HepG2 (cell line): ENCODE data around the gene AGRN. TPM values are rescaled to one million over a fixed set of nuclear protein-coding genes. Genes with fewer than 3 reads are reported as not detected.
A peak's percentile ranks its signal among the peaks of the same experiment; 100 is the strongest.

ENCODE experiments used
- GATA4 ChIP-seq: sonication (generic); IDR thresholded peaks from 2 replicates; pipeline ENCODE4 v1.6.1; 2016; ENCODE audit warnings: antibody characterized with exemption, low read depth, borderline replicate concordance
- GFI1 ChIP-seq: sonication (generic); formaldehyde crosslinking; IDR thresholded peaks from 2 replicates; pipeline ENCODE4 v1.5.0; 2020; ENCODE audit warnings: missing genetic modification reagents, mild to moderate bottlenecking, borderline replicate concordance
- GPN1 ChIP-seq: sonication (generic); formaldehyde crosslinking; IDR thresholded peaks from 2 replicates; pipeline ENCODE4 v1.5.1; 2020; ENCODE audit warnings: missing genetic modification reagents, borderline replicate concordance
- KDM4B ChIP-seq: sonication (generic); formaldehyde crosslinking; IDR thresholded peaks from 2 replicates; pipeline ENCODE4 v1.4.0; 2020; ENCODE audit warnings: missing genetic modification reagents
- LBX2 ChIP-seq: sonication (generic); formaldehyde crosslinking; IDR thresholded peaks from 2 replicates; pipeline ENCODE4 v1.5.0; 2020; ENCODE audit warnings: missing genetic modification reagents, mild to moderate bottlenecking, borderline replicate concordance
- MEF2D ChIP-seq: sonication (generic); formaldehyde crosslinking; IDR thresholded peaks from 2 replicates; pipeline ENCODE4 v1.5.1; 2020; ENCODE audit warnings: mild to moderate bottlenecking, missing genetic modification reagents
- MYC ChIP-seq: sonication (generic); formaldehyde crosslinking; IDR thresholded peaks from 2 replicates; pipeline ENCODE4 v1.9.0; 2021; ENCODE audit warnings: missing genetic modification reagents, borderline replicate concordance
- NCOR1 ChIP-seq: fragments of 200-600 bp; sonication (generic); IDR thresholded peaks from 2 replicates; pipeline ENCODE4 v1.7.0; 2017; ENCODE audit warnings: antibody characterized with exemption, low read length, borderline replicate concordance
- SIN3A ChIP-seq: IDR thresholded peaks from 2 replicates; pipeline ENCODE4 v1.6.1; 2011; ENCODE audit warnings: low read depth, mild to moderate bottlenecking, control low read depth, low read length, borderline replicate concordance
- SP4 ChIP-seq: sonication (generic); formaldehyde crosslinking; IDR thresholded peaks from 2 replicates; pipeline ENCODE4 v1.8.1; 2023; ENCODE audit warnings: mild to moderate bottlenecking, missing genetic modification reagents
- SRSF1 ChIP-seq: fragments of 200-400 bp; formaldehyde crosslinking; optimal IDR thresholded peaks from 2 replicates; pipeline ENCODE3; 2017; ENCODE audit warnings: mild to moderate bottlenecking, low read depth, low read length, moderate library complexity
- ZBTB7A ChIP-seq: sonication (generic); formaldehyde crosslinking; IDR thresholded peaks from 2 replicates; pipeline ENCODE4 v1.8.0; 2022; ENCODE audit warnings: mild to moderate bottlenecking, missing genetic modification reagents
- ZBTB7B ChIP-seq: sonication (generic); formaldehyde crosslinking; IDR thresholded peaks from 2 replicates; pipeline ENCODE4 v1.4.0; 2020; ENCODE audit warnings: missing genetic modification reagents
- ZBTB8A ChIP-seq: sonication (generic); formaldehyde crosslinking; IDR thresholded peaks from 2 replicates; pipeline ENCODE4 v1.4.0; 2020; ENCODE audit warnings: mild to moderate bottlenecking, low read depth, missing genetic modification reagents, borderline replicate concordance
- ZFP90 ChIP-seq: sonication (generic); formaldehyde crosslinking; IDR thresholded peaks from 2 replicates; pipeline ENCODE4 v1.8.0; 2022; ENCODE audit warnings: missing genetic modification reagents, mild to moderate bottlenecking, inconsistent platforms, borderline replicate concordance
- ZFX ChIP-seq: sonication (generic); formaldehyde crosslinking; IDR thresholded peaks from 2 replicates; pipeline ENCODE4 v1.4.0; 2020; ENCODE audit warnings: mild to moderate bottlenecking, low read depth, missing genetic modification reagents, moderate library complexity
- ZNF703 ChIP-seq: sonication (generic); formaldehyde crosslinking; IDR thresholded peaks from 2 replicates; pipeline ENCODE4 v1.5.1; 2020; ENCODE audit warnings: missing genetic modification reagents, mild to moderate bottlenecking, moderate library complexity, borderline replicate concordance
- ZNF768 ChIP-seq: sonication (generic); formaldehyde crosslinking; IDR thresholded peaks from 2 replicates; pipeline ENCODE4 v1.4.0; 2020; ENCODE audit warnings: missing genetic modification reagents
- polyA plus RNA-seq, 8 experiments: library from polyadenylated mRNA; depleted of rRNA in 3 of 8; stranded (reverse) in 7 of 8; unstranded in 1 of 8; fragments of >200 nt; fragmentation: Illumina TruSeq in 4 of 8; extraction: Trizol in 4 of 8; gene quantifications; 2 replicates each; pipeline versions ENCODE4 v1.2.1 to v1.2.3, GENCODE V29; 2011 to 2016; ENCODE audit warnings: low read depth in 4 of 8, missing spikeins in 1 of 8, mixed read lengths in 1 of 8; ENCODE audit not compliant: insufficient read depth in 1 of 8
- total RNA-seq, 5 experiments: library from RNA; depleted of rRNA; stranded (reverse); fragments of >200 nt; fragmentation: Illumina TruSeq; extraction: Trizol; gene quantifications; 2 replicates each; pipeline ENCODE4 v1.2.3, GENCODE V29; 2016; ENCODE audit warnings: low read depth in 1 of 5
- TF ChIP-seq, protein P1 (sequence below): sonication (generic); formaldehyde crosslinking; IDR thresholded peaks from 2 replicates; pipeline ENCODE4 v1.4.0; 2020; ENCODE audit warnings: missing genetic modification reagents, borderline replicate concordance
- TF ChIP-seq, protein P2 (sequence below): sonication (generic); formaldehyde crosslinking; conservative IDR thresholded peaks from 2 replicates; pipeline ENCODE4 v1.8.0; 2022; ENCODE audit warnings: mild to moderate bottlenecking, moderate library complexity, missing genetic modification reagents

The AGRN gene
- total and polyA plus RNA-seq, 2 of the 13 experiments (the other 11 are each of a cell fraction or from before 2014, with no cell fraction given), result 29.8 to 65.2 TPM

DNA sequence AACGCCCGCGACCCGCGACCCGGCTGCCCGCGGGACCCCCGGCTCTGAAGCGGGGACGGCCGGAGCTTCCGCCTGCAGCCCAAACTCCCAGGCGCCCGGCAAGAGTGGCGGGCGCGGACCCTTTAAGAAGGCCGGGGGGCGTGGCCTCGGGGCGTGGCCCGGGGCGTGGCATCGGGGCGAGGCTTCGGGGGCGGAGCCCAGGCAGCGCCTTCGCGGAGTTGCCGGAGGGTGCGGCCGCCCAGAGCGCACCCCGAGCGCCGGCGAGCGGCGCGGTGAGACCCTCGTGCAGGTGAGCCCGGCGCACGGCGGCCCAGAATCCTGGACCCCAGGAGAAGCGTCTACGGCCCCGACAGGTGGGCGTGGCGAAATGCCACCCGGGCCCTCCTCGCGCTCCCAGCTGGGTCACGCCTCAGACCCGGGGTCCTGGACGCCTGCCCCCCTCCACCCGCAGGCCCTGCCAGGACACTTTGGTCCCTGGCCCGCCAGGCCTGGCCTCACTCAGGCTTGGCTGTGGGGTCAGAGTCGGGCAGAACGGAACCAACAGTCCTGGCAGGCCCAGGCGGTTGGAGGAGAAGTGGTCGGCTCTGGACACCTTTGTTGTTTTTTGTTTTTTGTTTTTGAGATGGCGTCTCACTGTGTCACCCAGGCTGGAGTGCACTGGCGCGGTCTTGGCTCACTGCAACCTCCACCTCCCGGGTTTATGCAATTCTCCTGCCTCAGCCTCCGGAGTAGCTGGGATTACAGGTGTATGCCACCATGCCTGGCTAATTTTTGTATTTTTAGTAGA is 39.8 kb downstream of the AGRN start (continued):
- TF ChIP-seq ZNF768 (CRISPR knock-in tag) (peak; percentile 13; the same call in 1 of the 2 replicates), LBX2 (no peak), MYC (CRISPR knock-in tag) (no peak), ZFX (CRISPR knock-in tag) (peak; percentile 49; the same call in 1 of the 2 replicates), ZFP90 (0 out of 2 replicates have a peak, but pooled peaks have one; percentile 44), ZBTB8A (no peak), SIN3A (0 out of 2 replicates have a peak, but pooled peaks have one; percentile 53), NCOR1 (0 out of 2 replicates have a peak, but pooled peaks have one; percentile 43), GFI1 (peak; percentile 9; the same call in 1 of the 2 replicates), GPN1 (CRISPR knock-in tag) (no peak), MEF2D (CRISPR knock-in tag) (no peak), ZBTB7B (CRISPR knock-in tag) (peak; percentile 21; the same call in 1 of the 2 replicates), ZBTB7A (CRISPR knock-in tag) (0 out of 2 replicates have a peak, but pooled peaks have one; percentile 33), KDM4B (CRISPR knock-in tag) (no peak), ZNF703 (CRISPR knock-in tag) (0 out of 2 replicates have a peak, but pooled peaks have one; percentile 44), SRSF1 (no peak), GATA4 (0 out of 2 replicates have a peak, but pooled peaks have one; percentile 28), SP4 (peak; percentile 98)
- TF ChIP-seq, protein P1, sequence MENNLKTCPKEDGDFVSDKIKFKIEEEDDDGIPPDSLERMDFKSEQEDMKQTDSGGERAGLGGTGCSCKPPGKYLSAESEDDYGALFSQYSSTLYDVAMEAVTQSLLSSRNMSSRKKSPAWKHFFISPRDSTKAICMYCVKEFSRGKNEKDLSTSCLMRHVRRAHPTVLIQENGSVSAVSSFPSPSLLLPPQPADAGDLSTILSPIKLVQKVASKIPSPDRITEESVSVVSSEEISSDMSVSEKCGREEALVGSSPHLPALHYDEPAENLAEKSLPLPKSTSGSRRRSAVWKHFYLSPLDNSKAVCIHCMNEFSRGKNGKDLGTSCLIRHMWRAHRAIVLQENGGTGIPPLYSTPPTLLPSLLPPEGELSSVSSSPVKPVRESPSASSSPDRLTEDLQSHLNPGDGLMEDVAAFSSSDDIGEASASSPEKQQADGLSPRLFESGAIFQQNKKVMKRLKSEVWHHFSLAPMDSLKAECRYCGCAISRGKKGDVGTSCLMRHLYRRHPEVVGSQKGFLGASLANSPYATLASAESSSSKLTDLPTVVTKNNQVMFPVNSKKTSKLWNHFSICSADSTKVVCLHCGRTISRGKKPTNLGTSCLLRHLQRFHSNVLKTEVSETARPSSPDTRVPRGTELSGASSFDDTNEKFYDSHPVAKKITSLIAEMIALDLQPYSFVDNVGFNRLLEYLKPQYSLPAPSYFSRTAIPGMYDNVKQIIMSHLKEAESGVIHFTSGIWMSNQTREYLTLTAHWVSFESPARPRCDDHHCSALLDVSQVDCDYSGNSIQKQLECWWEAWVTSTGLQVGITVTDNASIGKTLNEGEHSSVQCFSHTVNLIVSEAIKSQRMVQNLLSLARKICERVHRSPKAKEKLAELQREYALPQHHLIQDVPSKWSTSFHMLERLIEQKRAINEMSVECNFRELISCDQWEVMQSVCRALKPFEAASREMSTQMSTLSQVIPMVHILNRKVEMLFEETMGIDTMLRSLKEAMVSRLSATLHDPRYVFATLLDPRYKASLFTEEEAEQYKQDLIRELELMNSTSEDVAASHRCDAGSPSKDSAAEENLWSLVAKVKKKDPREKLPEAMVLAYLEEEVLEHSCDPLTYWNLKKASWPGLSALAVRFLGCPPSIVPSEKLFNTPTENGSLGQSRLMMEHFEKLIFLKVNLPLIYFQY (CRISPR knock-in tag), result peak; percentile 48; the same call in 1 of the 2 replicates
- TF ChIP-seq, protein P2, sequence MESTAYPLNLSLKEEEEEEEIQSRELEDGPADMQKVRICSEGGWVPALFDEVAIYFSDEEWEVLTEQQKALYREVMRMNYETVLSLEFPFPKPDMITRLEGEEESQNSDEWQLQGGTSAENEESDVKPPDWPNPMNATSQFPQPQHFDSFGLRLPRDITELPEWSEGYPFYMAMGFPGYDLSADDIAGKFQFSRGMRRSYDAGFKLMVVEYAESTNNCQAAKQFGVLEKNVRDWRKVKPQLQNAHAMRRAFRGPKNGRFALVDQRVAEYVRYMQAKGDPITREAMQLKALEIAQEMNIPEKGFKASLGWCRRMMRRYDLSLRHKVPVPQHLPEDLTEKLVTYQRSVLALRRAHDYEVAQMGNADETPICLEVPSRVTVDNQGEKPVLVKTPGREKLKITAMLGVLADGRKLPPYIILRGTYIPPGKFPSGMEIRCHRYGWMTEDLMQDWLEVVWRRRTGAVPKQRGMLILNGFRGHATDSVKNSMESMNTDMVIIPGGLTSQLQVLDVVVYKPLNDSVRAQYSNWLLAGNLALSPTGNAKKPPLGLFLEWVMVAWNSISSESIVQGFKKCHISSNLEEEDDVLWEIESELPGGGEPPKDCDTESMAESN, result 0 out of 2 replicates have a peak, but pooled peaks have one; percentile 42
